HepG2 (cell line): Measurements from ENCODE around the gene MRPL14. TPM values are rescaled to one million over a fixed set of nuclear protein-coding genes. Genes with fewer than 3 reads are reported as not detected.

Experiments used
- ARID2 ChIP-seq: sonication (generic); formaldehyde crosslinking; IDR thresholded peaks from 2 replicates; pipeline ENCODE4 v1.8.1; 2022; ENCODE audit warnings: mild to moderate bottlenecking, missing genetic modification reagents, borderline replicate concordance
- EP300 ChIP-seq, 3 experiments: sonication (generic) in 1 of 3; formaldehyde crosslinking in 1 of 3; IDR thresholded peaks; 2 replicates each; pipeline versions ENCODE4 v1.5.1 to v1.6.1; 2011 to 2020; ENCODE audit warnings: low read depth in 2 of 3, low read length in 2 of 3, borderline replicate concordance in 1 of 3, improper control_type of control experiment in 1 of 3, mild to moderate bottlenecking in 1 of 3, missing genetic modification reagents in 1 of 3, moderate library complexity in 1 of 3
- JDP2 ChIP-seq: sonication (generic); formaldehyde crosslinking; IDR thresholded peaks from 2 replicates; pipeline ENCODE4 v1.8.1; 2022; ENCODE audit warnings: missing genetic modification reagents, borderline replicate concordance
- MTA3 ChIP-seq: sonication (generic); formaldehyde crosslinking; IDR thresholded peaks from 2 replicates; pipeline ENCODE4 v1.4.0; 2020; ENCODE audit warnings: missing genetic modification reagents
- TBP ChIP-seq: sonication (generic); formaldehyde crosslinking; IDR thresholded peaks from 2 replicates; pipeline ENCODE4 v1.5.0; 2020; ENCODE audit warnings: missing genetic modification reagents
- TMF1 ChIP-seq: sonication (generic); formaldehyde crosslinking; IDR thresholded peaks from 2 replicates; pipeline ENCODE4 v1.8.1; 2022; ENCODE audit warnings: low read depth, missing genetic modification reagents
- ZFP1 ChIP-seq: IDR thresholded peaks from 2 replicates; pipeline ENCODE4 v1.6.1; 2016
- ZNF138 ChIP-seq: sonication (generic); formaldehyde crosslinking; IDR thresholded peaks from 2 replicates; pipeline ENCODE4 v1.5.0; 2020; ENCODE audit warnings: mild to moderate bottlenecking, low read depth, missing genetic modification reagents
- ZNF382 ChIP-seq: sonication (generic); formaldehyde crosslinking; IDR thresholded peaks from 2 replicates; pipeline ENCODE4 v1.5.0; 2020; ENCODE audit warnings: missing genetic modification reagents, mild to moderate bottlenecking, borderline replicate concordance
- ZNF589 ChIP-seq: sonication (generic); formaldehyde crosslinking; conservative IDR thresholded peaks from 2 replicates; pipeline ENCODE4 v1.8.0; 2022; ENCODE audit warnings: mild to moderate bottlenecking, moderate library complexity, missing genetic modification reagents
- ZNF75D ChIP-seq: sonication (generic); formaldehyde crosslinking; IDR thresholded peaks from 2 replicates; pipeline ENCODE4 v1.8.1; 2023; ENCODE audit warnings: missing genetic modification reagents, mild to moderate bottlenecking, borderline replicate concordance
- ZSCAN22 ChIP-seq: sonication (generic); formaldehyde crosslinking; IDR thresholded peaks from 2 replicates; pipeline ENCODE4 v1.4.0; 2020; ENCODE audit warnings: mild to moderate bottlenecking, missing genetic modification reagents
- polyA plus RNA-seq, 8 experiments: library from polyadenylated mRNA; depleted of rRNA in 3 of 8; stranded (reverse) in 7 of 8; unstranded in 1 of 8; fragments of >200 nt; fragmentation: Illumina TruSeq in 4 of 8; extraction: Trizol in 4 of 8; gene quantifications; 2 replicates each; pipeline versions ENCODE4 v1.2.1 to v1.2.3, GENCODE V29; 2011 to 2016; ENCODE audit warnings: low read depth in 4 of 8, missing spikeins in 1 of 8, mixed read lengths in 1 of 8; ENCODE audit not compliant: insufficient read depth in 1 of 8
- total RNA-seq, 5 experiments: library from RNA; depleted of rRNA; stranded (reverse); fragments of >200 nt; fragmentation: Illumina TruSeq; extraction: Trizol; gene quantifications; 2 replicates each; pipeline ENCODE4 v1.2.3, GENCODE V29; 2016; ENCODE audit warnings: low read depth in 1 of 5
- TF ChIP-seq, protein P1 (sequence below): sonication (generic); formaldehyde crosslinking; IDR thresholded peaks from 2 replicates; pipeline ENCODE4 v1.4.0; 2020; ENCODE audit warnings: missing genetic modification reagents, borderline replicate concordance
- TF ChIP-seq, protein P2 (sequence below): sonication (generic); formaldehyde crosslinking; IDR thresholded peaks from 2 replicates; pipeline ENCODE4 v1.5.0; 2020; ENCODE audit warnings: mild to moderate bottlenecking, missing genetic modification reagents, borderline replicate concordance

The MRPL14 gene
- total and polyA plus RNA-seq, 2 of the 13 experiments (the other 11 are each of a cell fraction or from before 2014, with no cell fraction given): 157 to 178 TPM

GRCh38 chr6:44072959-44073611 is 54.2 kb downstream of the MRPL14 start (continued):
- no peak for TF ChIP-seq ZNF382
- TF ChIP-seq, protein P1, sequence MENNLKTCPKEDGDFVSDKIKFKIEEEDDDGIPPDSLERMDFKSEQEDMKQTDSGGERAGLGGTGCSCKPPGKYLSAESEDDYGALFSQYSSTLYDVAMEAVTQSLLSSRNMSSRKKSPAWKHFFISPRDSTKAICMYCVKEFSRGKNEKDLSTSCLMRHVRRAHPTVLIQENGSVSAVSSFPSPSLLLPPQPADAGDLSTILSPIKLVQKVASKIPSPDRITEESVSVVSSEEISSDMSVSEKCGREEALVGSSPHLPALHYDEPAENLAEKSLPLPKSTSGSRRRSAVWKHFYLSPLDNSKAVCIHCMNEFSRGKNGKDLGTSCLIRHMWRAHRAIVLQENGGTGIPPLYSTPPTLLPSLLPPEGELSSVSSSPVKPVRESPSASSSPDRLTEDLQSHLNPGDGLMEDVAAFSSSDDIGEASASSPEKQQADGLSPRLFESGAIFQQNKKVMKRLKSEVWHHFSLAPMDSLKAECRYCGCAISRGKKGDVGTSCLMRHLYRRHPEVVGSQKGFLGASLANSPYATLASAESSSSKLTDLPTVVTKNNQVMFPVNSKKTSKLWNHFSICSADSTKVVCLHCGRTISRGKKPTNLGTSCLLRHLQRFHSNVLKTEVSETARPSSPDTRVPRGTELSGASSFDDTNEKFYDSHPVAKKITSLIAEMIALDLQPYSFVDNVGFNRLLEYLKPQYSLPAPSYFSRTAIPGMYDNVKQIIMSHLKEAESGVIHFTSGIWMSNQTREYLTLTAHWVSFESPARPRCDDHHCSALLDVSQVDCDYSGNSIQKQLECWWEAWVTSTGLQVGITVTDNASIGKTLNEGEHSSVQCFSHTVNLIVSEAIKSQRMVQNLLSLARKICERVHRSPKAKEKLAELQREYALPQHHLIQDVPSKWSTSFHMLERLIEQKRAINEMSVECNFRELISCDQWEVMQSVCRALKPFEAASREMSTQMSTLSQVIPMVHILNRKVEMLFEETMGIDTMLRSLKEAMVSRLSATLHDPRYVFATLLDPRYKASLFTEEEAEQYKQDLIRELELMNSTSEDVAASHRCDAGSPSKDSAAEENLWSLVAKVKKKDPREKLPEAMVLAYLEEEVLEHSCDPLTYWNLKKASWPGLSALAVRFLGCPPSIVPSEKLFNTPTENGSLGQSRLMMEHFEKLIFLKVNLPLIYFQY (CRISPR knock-in tag): no peak
- TF ChIP-seq ZNF589: peak; percentile 22
- 0 out of 2 replicates have a peak, but pooled peaks have one; percentile 55 for TF ChIP-seq ARID2 (CRISPR knock-in tag)
- TF ChIP-seq ZFP1 (CRISPR knock-in tag): 0 out of 2 replicates have a peak, but pooled peaks have one; percentile 2
- TF ChIP-seq MTA3 (CRISPR knock-in tag): no peak
- 0 out of 4 replicates have a peak, but pooled peaks of 1 of the 2 experiments have one; percentile 50 for TF ChIP-seq EP300 (IDR thresholded peaks at IDR 0.05; ENCODE audit: low read depth in 2 of 2, low read length in 2 of 2)
- TF ChIP-seq EP300 (CRISPR knock-in tag; IDR thresholded peaks at IDR 0.05; ENCODE audit: borderline replicate concordance): no peak
- TF ChIP-seq, protein P2, sequence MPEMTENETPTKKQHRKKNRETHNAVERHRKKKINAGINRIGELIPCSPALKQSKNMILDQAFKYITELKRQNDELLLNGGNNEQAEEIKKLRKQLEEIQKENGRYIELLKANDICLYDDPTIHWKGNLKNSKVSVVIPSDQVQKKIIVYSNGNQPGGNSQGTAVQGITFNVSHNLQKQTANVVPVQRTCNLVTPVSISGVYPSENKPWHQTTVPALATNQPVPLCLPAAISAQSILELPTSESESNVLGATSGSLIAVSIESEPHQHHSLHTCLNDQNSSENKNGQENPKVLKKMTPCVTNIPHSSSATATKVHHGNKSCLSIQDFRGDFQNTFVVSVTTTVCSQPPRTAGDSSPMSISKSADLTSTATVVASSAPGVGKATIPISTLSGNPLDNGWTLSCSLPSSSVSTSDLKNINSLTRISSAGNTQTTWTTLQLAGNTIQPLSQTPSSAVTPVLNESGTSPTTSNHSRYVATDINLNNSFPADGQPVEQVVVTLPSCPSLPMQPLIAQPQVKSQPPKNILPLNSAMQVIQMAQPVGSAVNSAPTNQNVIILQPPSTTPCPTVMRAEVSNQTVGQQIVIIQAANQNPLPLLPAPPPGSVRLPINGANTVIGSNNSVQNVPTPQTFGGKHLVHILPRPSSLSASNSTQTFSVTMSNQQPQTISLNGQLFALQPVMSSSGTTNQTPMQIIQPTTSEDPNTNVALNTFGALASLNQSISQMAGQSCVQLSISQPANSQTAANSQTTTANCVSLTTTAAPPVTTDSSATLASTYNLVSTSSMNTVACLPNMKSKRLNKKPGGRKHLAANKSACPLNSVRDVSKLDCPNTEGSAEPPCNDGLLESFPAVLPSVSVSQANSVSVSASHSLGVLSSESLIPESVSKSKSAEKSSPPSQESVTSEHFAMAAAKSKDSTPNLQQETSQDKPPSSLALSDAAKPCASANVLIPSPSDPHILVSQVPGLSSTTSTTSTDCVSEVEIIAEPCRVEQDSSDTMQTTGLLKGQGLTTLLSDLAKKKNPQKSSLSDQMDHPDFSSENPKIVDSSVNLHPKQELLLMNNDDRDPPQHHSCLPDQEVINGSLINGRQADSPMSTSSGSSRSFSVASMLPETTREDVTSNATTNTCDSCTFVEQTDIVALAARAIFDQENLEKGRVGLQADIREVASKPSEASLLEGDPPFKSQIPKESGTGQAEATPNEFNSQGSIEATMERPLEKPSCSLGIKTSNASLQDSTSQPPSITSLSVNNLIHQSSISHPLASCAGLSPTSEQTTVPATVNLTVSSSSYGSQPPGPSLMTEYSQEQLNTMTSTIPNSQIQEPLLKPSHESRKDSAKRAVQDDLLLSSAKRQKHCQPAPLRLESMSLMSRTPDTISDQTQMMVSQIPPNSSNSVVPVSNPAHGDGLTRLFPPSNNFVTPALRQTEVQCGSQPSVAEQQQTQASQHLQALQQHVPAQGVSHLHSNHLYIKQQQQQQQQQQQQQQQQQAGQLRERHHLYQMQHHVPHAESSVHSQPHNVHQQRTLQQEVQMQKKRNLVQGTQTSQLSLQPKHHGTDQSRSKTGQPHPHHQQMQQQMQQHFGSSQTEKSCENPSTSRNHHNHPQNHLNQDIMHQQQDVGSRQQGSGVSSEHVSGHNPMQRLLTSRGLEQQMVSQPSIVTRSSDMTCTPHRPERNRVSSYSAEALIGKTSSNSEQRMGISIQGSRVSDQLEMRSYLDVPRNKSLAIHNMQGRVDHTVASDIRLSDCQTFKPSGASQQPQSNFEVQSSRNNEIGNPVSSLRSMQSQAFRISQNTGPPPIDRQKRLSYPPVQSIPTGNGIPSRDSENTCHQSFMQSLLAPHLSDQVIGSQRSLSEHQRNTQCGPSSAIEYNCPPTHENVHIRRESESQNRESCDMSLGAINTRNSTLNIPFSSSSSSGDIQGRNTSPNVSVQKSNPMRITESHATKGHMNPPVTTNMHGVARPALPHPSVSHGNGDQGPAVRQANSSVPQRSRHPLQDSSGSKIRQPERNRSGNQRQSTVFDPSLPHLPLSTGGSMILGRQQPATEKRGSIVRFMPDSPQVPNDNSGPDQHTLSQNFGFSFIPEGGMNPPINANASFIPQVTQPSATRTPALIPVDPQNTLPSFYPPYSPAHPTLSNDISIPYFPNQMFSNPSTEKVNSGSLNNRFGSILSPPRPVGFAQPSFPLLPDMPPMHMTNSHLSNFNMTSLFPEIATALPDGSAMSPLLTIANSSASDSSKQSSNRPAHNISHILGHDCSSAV (CRISPR knock-in tag): peak; percentile 39; the same call in 1 of the 2 replicates
- no peak for TF ChIP-seq JDP2 (CRISPR knock-in tag)
- peak; percentile 23; the same call in 1 of the 2 replicates for TF ChIP-seq TMF1 (CRISPR knock-in tag)
- TF ChIP-seq ZNF75D (CRISPR knock-in tag): no peak
- TF ChIP-seq ZSCAN22 (CRISPR knock-in tag): no peak
- TF ChIP-seq TBP (CRISPR knock-in tag): 0 out of 2 replicates have a peak, but pooled peaks have one; percentile 17
- peak; percentile 49 for TF ChIP-seq ZNF138 (CRISPR knock-in tag)
